Measurements from ENCODE around the gene OSBP2.

Gene OSBP2

GRCh38 chr22:30781271-30781875 is 86.7 kb downstream of the OSBP2 start:
- no peaks in the 10 kb centered on the region for H3K4me1 ChIP-seq
- DNase-seq: no peak
- no peaks in the 10 kb centered on the region for H3K9me3 ChIP-seq
- H3K27me3 ChIP-seq: no peaks in the 10 kb centered on the region
- no peak for TF ChIP-seq CTCF (IDR thresholded peaks at IDR 0.05; ENCODE audit: low read depth, low read length)
- H3K36me3 ChIP-seq: no peaks in the 10 kb centered on the region
- H3K4me3 ChIP-seq (ENCODE audit: low read depth, low read length): no peak overlapping the region

- no peak for TF ChIP-seq CTCF (IDR thresholded peaks at IDR 0.05; ENCODE audit: low read depth, low read length)
- Histone ChIP-seq H3K27me3 (no peaks in the 10 kb centered on the region), H3K4me1 (no peaks in the 10 kb centered on the region), H3K4me3 (ENCODE audit: low read depth, low read length) (no peak overlapping the region), H3K9me3 (no peaks in the 10 kb centered on the region), H3K36me3 (no peaks in the 10 kb centered on the region)
- no peak for DNase-seq
These were observed 87.9 kb downstream of the OSBP2 start for GRCh38 chr22:30782613-30783012.

- H3K36me3 ChIP-seq: no peaks in the 10 kb centered on the region
- no peaks in the 10 kb centered on the region for H3K9me3 ChIP-seq
- H3K4me3 ChIP-seq (ENCODE audit: low read depth, low read length): no peak overlapping the region
- no peaks in the 10 kb centered on the region for H3K4me1 ChIP-seq
- H3K27me3 ChIP-seq: no peaks in the 10 kb centered on the region
- TF ChIP-seq CTCF (IDR thresholded peaks at IDR 0.05; ENCODE audit: low read depth, low read length): no peak
- DNase-seq: no peak
These were observed 88.3 kb downstream of the OSBP2 start for GRCh38 chr22:30783021-30783420.

- DNase-seq: no peak
- TF ChIP-seq CTCF (IDR thresholded peaks at IDR 0.05; ENCODE audit: low read depth, low read length): no peak
- H3K27me3 ChIP-seq: no peaks in the 10 kb centered on the region
These were observed 90.9 kb downstream of the OSBP2 start for GRCh38 chr22:30785527-30785926.

GRCh38 chr22:30790366-30790765 is 95.7 kb downstream of the OSBP2 start:
- Histone ChIP-seq H3K4me3 (ENCODE audit: low read depth, low read length) (no peak overlapping the region), H3K27me3 (no peaks in the 10 kb centered on the region), H3K9me3 (no peaks in the 10 kb centered on the region), H3K36me3 (no peaks in the 10 kb centered on the region), H3K4me1 (no peaks in the 10 kb centered on the region)
- no peak for TF ChIP-seq CTCF (IDR thresholded peaks at IDR 0.05; ENCODE audit: low read depth, low read length)
- no peak for DNase-seq

More at GRCh38 chr22:30785527-30785926, 90.9 kb downstream of the OSBP2 start:
- Histone ChIP-seq H3K9me3 (no peaks in the 10 kb centered on the region), H3K4me1 (no peaks in the 10 kb centered on the region), H3K36me3 (no peaks in the 10 kb centered on the region), H3K4me3 (ENCODE audit: low read depth, low read length) (no peak overlapping the region)

- Histone ChIP-seq H3K27me3 (no peaks in the 10 kb centered on the region), H3K4me1 (no peaks in the 10 kb centered on the region), H3K4me3 (ENCODE audit: low read depth, low read length) (no peak overlapping the region), H3K36me3 (no peaks in the 10 kb centered on the region), H3K9me3 (no peaks in the 10 kb centered on the region)
- no peak for TF ChIP-seq CTCF (IDR thresholded peaks at IDR 0.05; ENCODE audit: low read depth, low read length)
- no peak for DNase-seq
These were observed 97.8 kb downstream of the OSBP2 start for GRCh38 chr22:30792456-30792855.
